Measurements from ENCODE around the gene ATP5F1E.

ATP5F1E gene

DNA sequence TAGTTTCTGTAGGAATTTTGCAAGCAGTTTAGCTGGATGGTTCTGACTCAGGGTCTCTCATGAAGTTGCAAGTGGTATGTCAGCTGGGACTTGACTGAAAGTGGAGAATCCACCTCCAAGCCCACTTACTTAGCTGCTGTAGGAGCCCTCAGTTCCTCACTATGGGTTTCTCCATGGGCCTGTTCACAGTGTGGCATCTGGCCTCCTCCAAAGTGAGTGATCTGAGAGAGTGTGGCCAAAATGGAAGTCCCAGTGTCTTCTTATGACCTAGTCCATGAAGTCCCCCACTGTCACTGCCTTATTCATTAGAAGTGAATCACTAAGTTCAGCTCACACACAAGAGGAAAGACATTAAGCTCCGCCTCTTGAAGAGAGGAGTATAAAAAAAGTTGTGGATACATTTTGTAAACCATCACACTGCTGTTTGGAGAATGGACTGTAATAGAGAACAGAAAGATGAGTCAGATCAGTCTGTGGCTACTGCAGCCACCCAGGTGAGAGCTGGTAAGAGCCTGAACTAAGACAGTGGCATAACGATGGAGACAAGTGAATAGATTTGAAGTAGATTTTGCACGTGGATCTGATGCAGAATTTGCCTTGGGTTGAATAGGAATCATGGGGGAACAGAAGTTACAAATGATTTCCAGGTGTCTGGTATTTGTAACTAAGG is 55.9 kb downstream of the ATP5F1E start:
- no peak overlapping the region for H3K4me3 ChIP-seq (ENCODE audit: low read length)
- H3K9ac ChIP-seq (ENCODE audit: low read length) = no peak overlapping the region
- no peak overlapping the region for H3K27ac ChIP-seq (ENCODE audit: low read depth, low read length)
- H3K4me1 ChIP-seq (ENCODE audit: control insufficient read depth, insufficient read depth, low read length) = no peaks in the 10 kb centered on the region
- no peaks in the 10 kb centered on the region for H3K36me3 ChIP-seq (ENCODE audit: control insufficient read depth, insufficient read depth, low read length)
- no peaks in the 10 kb centered on the region for H3K27me3 ChIP-seq (ENCODE audit: control insufficient read depth, insufficient read depth, low read length)
